ENCODE measurements around the gene DSTN.

Gene DSTN

DNA sequence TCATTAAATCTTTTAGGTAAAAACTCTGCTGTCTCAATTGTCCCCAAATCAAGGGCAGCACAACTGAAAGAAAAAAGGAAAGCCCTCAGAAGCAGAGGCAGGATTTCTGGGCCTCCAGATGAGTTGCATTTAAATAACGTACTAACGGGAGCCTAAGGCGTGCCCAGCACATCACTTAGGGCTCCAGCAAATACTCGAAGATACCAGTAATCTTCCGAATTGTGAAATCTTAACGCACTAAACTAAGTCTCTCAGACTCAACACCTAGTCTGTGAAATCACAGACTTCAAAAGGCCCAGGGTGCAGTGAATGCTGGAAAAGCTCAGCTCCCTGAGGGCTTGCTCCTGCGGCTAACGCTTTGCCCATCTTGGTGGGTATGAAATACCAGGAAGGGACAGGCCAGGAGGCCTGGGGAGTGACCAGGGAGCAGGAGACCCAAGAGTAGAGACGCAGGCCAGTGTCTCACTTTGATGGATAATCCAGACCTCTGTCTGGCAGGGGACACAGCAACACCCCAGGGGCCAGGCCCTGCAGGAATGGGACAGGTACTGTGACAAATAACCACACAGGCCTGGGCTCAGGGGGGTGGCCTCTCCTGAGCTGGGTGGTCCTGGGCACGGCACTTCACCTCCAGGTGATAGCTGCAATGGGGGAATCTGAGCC is 75.8 kb downstream of the DSTN start:
- peak in 1 of 2 donors; percentile 34 for DNase-seq (ENCODE audit: low read depth in 2 of 2)
- TF ChIP-seq, protein P1, sequence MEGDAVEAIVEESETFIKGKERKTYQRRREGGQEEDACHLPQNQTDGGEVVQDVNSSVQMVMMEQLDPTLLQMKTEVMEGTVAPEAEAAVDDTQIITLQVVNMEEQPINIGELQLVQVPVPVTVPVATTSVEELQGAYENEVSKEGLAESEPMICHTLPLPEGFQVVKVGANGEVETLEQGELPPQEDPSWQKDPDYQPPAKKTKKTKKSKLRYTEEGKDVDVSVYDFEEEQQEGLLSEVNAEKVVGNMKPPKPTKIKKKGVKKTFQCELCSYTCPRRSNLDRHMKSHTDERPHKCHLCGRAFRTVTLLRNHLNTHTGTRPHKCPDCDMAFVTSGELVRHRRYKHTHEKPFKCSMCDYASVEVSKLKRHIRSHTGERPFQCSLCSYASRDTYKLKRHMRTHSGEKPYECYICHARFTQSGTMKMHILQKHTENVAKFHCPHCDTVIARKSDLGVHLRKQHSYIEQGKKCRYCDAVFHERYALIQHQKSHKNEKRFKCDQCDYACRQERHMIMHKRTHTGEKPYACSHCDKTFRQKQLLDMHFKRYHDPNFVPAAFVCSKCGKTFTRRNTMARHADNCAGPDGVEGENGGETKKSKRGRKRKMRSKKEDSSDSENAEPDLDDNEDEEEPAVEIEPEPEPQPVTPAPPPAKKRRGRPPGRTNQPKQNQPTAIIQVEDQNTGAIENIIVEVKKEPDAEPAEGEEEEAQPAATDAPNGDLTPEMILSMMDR (IDR thresholded peaks at IDR 0.05; ENCODE audit: low read depth, low read length), result no peak
- H3K4me3 ChIP-seq (replicated peaks in 1 of 2; ENCODE audit: low read depth in 2 of 2, low read length in 2 of 2), result no peak overlapping the region

- H3K4me3 ChIP-seq (replicated peaks in 1 of 2; ENCODE audit: low read depth in 2 of 2, low read length in 2 of 2), result no peak overlapping the region
- TF ChIP-seq, protein P1 (IDR thresholded peaks at IDR 0.05; ENCODE audit: low read depth, low read length), result no peak
- no peak for DNase-seq (ENCODE audit: low read depth in 2 of 2)
These were observed 76.5 kb downstream of the DSTN start for GRCh38 chr20:17646209-17646960.

GRCh38 chr20:17646961-17647301 is 77.1 kb downstream of the DSTN start:
- no peak overlapping the region for H3K4me3 ChIP-seq (replicated peaks in 1 of 2; ENCODE audit: low read depth in 2 of 2, low read length in 2 of 2)
- DNase-seq (ENCODE audit: low read depth in 2 of 2), result no peak
- TF ChIP-seq, protein P1 (IDR thresholded peaks at IDR 0.05; ENCODE audit: low read depth, low read length), result no peak

DNA sequence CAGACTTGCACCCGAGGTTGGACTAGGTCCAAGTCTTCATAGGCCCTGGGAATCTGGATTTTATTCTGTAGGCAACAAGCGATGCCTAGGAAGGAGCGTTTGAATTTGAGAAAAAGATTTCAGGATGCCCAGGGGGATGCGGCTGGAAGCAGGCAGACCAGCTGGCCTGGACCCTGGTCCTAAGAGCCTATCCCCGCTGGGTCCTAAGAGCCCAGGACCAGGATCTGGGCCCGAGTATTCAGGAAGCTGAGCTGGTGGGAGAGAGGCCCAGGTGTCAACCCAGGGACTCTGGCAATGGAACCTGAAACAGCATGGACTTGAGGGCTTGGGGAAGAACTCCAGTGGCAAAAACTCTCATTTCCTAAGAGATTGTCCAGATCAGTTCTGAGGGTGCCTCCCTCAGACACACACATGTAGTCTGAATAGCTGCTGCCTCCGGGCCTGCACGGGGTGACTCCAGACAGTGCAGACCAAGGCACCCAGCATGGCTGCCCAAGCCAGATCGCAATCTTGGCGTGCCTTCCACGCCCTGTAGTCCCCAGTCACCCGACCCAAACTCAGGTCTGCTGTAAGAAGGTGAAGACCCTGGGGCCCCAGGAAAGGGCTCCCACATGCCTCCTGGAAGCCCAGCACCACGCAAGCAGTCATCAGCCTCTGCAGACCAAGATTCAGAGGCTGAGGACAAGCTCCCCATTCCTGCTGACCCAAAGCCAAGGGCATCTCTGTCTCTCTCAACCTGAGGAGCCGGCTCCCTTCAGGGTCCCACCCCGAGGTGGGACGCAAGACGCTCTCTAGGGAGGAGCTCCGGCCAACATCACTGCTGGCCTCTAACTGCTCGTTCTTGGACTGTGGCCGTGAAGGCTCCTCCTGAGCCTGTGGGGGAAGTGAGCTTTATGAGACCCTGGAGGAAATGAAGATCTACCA is 77.8 kb downstream of the DSTN start:
- no peak for DNase-seq (ENCODE audit: low read depth in 2 of 2)
- no peak overlapping the region for H3K4me3 ChIP-seq (replicated peaks in 1 of 2; ENCODE audit: low read depth in 2 of 2, low read length in 2 of 2)
- TF ChIP-seq, protein P1 (IDR thresholded peaks at IDR 0.05; ENCODE audit: low read depth, low read length), result no peak

DNA sequence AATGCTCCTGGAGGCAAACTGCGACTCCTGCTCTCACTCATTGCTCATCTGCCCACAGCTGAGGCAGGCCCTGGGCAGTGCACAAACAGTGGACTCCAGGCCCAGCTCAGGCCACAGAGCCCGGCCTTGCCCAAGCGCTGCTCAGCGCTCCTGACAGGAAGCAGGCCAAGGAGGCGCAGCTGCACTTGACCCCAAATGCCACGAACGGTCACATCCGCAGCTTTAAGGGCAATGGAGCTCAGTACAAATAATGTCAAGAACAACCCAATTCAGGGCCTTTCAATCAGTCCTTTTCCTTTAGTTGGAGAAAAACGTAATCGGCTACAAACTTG is 78.4 kb downstream of the DSTN start:
- no peak overlapping the region for H3K4me3 ChIP-seq (replicated peaks in 1 of 2; ENCODE audit: low read depth in 2 of 2, low read length in 2 of 2)
- DNase-seq (ENCODE audit: low read depth in 2 of 2), result peak in 1 of 2 donors; percentile 25
- TF ChIP-seq, protein P1 (IDR thresholded peaks at IDR 0.05; ENCODE audit: low read depth, low read length), result no peak

DNA sequence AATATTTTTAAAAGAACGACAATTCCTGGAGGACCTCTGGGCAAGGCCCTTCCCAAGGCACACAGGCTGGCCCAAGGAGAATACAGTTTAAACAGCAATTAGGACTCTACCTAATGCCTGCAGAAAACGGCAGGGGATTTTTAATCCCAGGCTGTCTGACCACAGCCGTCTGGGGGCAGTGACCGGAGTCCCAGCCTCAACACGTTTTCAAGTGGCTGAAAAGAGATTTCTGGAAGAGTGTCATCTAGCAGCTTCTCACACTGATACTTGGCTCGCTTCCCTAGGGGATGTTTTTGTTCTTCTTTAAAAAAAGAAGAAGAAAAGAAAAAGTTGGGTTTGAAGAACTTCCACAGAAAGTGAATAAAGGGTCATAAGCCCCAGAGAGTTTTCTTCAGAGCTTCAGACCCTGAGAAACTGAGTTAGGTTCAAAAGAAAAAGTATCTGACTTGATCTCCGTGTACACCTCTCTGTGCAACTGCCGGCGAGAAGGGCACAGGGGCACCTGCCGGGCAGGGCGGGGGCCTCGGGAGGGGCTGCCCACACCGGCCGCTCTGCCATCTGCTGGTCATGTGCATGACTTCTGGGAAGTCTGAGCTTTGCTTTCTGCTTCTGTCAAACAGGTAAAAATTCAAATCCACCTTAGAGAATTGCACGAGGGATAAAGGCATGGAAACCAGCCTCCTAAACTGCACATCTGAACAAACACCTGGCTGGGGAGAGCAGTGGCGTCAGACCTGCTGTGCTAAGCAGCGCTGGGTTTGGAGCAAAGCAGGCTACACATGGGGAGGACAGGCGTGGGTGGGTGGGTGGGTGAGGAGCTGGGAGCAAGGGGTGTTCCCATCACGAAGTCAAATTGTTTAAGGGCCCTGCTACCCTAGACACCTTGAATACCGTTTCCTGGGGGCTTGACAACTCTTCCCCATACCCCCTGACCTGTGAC is 79.2 kb downstream of the DSTN start:
- no peak for DNase-seq (ENCODE audit: low read depth in 2 of 2)
- H3K4me3 ChIP-seq (replicated peaks in 1 of 2; ENCODE audit: low read depth in 2 of 2, low read length in 2 of 2), result no peak overlapping the region
- TF ChIP-seq, protein P1 (IDR thresholded peaks at IDR 0.05; ENCODE audit: low read depth, low read length), result peak; percentile 38
